Skin epidermis (tissue), 12 donors: ENCODE results near the gene COG1.

ENCODE experiments used
- H3K27ac ChIP-seq, 21 experiments: fragments of 200-600 bp; sonication (generic) in 11 of 21; one replicate each; pipeline ENCODE4 v1.5.0; 2020; ENCODE audit warnings: mild to moderate bottlenecking in 3 of 21, inconsistent platforms in 2 of 21, moderate library complexity in 2 of 21
- H3K4me3 ChIP-seq, 7 experiments: fragments of 200-600 bp; sonication (generic) in 2 of 7; one replicate each; pipeline ENCODE4 v1.5.0; 2020; ENCODE audit warnings: inconsistent platforms in 2 of 7, mild to moderate bottlenecking in 2 of 7, moderate library complexity in 1 of 7

The COG1 gene

GRCh38 chr17:73168667-73169066 is 24.2 kb upstream of the COG1 start:
- Histone ChIP-seq H3K4me3 (no peak overlapping the region), H3K27ac (no peak overlapping the region)

- no peak overlapping the region for H3K4me3 ChIP-seq
- no peak overlapping the region for H3K27ac ChIP-seq
Observed at GRCh38 chr17:73170324-73170723, 22.5 kb upstream of the COG1 start.

DNA sequence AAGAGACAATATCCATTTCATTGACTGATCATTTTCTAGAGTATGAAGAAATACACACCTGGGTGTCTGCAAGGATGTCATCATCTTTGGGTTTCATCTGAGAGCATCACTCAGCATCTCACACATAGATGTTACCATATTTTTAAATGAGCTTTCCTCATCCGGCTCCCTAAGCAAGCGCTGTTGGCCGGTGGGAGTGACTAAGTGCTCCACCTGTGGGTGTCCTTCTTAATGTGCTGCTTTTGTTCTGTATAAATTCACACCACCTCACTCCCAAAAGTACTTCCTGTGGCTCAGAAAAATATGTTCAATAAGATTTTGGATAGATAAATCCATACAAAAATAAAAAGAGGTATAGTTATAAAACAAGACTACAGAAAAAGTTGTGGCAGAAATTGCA is 20.6 kb upstream of the COG1 start:
- Histone ChIP-seq H3K4me3 (no peak overlapping the region), H3K27ac (no peak overlapping the region)

DNA sequence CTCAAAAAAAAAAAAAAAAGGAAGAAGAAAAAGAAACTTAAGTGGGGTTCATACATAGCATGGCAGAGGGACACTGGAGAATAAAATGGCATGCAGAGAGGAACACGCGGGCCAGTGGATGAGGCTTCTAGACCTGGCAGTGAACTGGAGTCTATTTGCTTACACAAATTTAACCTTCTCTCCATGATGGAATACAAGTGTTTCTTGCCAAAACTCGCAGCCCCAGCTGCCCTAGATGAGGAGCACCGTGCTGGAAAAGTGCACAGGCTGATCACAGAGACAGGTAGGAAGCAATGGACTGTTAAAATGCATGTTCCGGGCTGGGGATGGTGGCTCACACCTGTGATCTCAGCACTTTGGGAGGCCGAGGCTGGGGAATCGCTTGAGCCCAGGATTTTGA is 18.7 kb upstream of the COG1 start:
- H3K4me3 ChIP-seq = no peak overlapping the region

GRCh38 chr17:73175962-73176565 is 16.8 kb upstream of the COG1 start:
- no peak overlapping the region for H3K27ac ChIP-seq
- no peak overlapping the region for H3K4me3 ChIP-seq

More for the DNA sequence above, 18.7 kb upstream of the COG1 start:
- H3K27ac ChIP-seq = no peak overlapping the region

DNA sequence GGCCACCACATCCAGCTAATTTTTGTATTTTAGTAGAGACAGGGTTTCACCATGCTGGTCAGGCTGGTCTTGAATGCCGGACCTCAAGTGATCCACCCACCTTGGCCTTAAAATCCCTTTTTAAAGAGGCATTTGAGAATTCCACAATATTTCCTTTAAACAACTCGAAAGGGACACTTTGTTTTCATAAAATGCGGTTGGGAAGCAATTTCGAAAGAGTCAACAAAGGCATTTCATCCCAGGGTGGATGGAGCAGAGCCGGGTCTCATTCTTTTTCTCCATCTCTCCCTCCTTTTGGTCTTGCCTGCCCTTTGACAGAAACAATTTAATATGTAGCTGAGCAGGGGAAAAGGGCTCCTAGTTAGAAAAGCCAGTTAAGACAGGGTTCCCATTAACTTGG is 13.5 kb upstream of the COG1 start:
- Histone ChIP-seq H3K27ac (no peak overlapping the region), H3K4me3 (no peak overlapping the region)

- Histone ChIP-seq H3K27ac (no peak overlapping the region), H3K4me3 (no peak overlapping the region)
Observed at GRCh38 chr17:73179878-73180277, 13.0 kb upstream of the COG1 start.

DNA sequence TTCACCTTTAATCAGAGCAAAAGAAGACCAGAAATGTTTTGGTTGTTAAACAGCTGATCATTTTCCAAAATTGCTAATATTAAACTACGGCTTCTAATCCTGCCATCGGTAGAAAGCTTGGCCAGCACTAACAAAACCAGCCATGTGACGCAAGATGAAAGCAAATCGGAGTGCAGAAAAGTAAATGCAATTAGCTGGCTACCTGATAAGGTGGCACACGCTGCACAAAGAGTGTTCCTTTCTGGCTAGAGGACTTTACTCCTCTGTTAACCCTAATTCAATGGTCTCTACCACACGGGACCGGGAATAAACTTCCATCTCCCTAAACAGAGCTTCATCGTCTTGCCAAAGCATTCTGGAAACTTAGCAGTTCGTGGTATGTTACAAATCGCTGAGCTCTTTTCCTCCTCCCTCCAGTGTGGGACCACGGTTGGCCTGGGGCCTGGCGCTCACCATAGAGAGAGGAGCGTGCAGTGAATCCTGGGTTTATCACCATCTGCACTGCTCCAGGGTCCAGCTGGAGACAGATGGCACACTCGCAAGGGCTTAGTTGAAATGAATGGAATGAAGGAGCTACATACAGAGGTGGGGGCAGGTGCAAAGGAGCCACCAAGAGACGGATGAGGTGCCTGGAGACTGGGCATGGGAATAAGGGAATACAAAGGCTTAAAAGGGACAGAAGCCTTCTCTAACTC is 10.1 kb upstream of the COG1 start:
- H3K27ac ChIP-seq = no peak overlapping the region
- H3K4me3 ChIP-seq = no peak overlapping the region

DNA sequence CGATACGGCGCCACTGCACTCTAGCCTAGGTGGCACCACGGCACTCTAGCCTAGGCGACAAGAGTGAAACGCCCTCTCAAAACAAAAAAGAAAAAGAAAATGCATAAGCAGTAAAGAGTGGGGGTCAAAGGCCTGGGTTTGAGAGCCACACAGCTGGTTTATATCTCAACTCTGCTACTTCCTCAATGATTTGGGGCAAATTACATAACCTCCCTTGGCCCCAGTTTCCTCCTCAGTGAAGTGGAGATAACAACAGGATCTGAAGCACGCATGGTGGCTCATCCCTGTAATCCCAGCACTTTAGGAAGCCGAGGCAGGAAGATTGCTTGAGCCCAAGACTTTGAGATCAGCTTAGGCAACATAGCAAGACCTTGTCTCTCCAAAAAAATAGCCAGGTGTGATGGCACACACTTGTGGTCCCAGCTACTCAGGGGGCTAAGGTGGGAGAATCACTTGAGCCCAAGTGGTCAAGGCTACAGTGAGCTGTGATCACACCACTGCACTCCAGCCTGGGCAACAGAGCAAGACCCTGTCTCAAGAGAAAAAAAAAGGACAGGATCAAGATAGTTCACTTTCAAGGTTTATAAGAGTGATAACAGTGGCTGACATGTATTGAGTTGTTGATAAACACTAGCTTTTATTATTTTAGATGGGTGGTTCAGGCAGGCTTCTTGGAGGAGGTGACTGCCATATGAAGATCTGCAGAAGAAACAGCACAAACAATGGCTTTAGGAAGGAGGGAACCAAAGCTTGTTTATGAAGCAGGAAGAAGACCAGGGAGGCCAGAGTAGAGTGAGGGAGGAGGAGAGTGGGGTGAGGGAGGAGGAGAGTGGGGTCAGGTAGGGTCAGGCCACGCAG is 8.5 kb upstream of the COG1 start:
- Histone ChIP-seq H3K27ac (no peak overlapping the region), H3K4me3 (no peak overlapping the region)

GRCh38 chr17:73186283-73187050 is 6.4 kb upstream of the COG1 start:
- H3K4me3 ChIP-seq = no peak overlapping the region
- no peak overlapping the region for H3K27ac ChIP-seq

DNA sequence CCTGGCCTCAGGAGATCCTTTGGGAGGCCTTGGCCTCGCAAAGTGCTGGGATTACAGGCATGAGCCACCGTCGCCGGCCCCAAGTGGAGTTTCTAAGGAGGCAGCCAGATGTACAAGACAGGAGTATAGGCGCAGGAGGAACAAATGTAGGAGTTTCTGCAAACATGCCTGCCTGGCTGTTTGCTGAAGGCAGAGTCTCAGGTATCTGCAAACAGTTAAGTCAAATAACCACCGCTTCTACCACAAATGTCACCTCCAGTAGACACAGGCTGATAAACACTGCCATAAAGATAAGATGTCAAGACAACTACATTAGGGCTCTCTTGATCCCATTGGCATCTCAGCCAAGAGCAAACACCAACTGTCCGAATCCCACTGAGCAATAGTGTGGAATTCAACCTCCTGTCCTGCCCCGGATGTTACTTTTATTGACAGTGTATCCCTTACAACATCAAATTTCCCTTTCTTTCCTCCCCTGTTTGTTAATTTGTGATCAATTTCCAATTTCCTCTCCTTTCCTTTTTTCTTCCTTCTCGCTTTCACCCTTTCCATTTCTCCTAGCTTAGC is 5.6 kb upstream of the COG1 start:
- Histone ChIP-seq H3K4me3 (no peak overlapping the region), H3K27ac (no peak overlapping the region)

GRCh38 chr17:73188011-73188410 is 4.8 kb upstream of the COG1 start:
- Histone ChIP-seq H3K27ac (no peak overlapping the region), H3K4me3 (no peak overlapping the region)

DNA sequence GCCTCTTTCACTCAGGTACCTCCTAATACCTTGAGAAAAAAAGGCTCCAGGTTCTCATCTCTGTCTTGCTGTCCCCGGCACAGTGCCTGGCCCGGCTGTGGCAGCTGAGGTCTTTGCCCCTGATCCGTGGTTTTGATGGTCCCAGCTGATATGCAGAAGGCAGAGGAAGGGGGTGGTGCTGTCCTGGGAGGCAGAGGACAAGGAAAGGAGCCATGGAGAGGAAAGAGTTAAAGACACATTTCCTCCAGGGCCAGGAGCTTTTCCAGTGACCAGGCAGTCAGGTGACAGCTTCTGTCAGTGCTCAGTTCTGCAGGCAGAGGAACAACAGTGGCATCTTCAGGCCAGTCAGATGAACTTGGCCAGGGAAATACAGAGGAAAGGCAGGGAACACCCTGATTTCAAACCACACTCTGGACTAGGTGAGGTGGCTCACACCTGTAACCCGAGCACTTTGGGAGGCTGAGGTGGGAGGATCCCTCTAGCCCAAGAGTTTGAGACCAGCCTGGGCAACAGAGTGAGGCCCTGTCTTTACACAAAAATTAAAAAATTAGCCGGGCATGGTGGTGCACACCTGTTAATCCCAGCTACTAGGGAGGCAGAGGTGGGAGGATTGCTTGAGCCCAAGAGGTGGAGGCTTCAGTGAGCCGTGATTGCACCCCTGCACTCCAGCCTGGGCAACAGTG is 3.3 kb upstream of the COG1 start:
- Histone ChIP-seq H3K27ac (no peak overlapping the region), H3K4me3 (no peak overlapping the region)

- H3K4me3 ChIP-seq = peak overlapping the region; percentile 63 to 99 (median 96)
- peak overlapping the region in 19 of 21 experiments; percentile 66 to 93 (median 83) for H3K27ac ChIP-seq
Observed at GRCh38 chr17:73191443-73192205, 1.2 kb upstream of the COG1 start.

- peak overlapping the region; percentile 63 to 99 (median 96) for H3K4me3 ChIP-seq
- H3K27ac ChIP-seq = peak overlapping the region in 20 of 21 experiments; percentile 52 to 93 (median 82)
Observed at GRCh38 chr17:73192206-73192893, 505 bp upstream of the COG1 start.

DNA sequence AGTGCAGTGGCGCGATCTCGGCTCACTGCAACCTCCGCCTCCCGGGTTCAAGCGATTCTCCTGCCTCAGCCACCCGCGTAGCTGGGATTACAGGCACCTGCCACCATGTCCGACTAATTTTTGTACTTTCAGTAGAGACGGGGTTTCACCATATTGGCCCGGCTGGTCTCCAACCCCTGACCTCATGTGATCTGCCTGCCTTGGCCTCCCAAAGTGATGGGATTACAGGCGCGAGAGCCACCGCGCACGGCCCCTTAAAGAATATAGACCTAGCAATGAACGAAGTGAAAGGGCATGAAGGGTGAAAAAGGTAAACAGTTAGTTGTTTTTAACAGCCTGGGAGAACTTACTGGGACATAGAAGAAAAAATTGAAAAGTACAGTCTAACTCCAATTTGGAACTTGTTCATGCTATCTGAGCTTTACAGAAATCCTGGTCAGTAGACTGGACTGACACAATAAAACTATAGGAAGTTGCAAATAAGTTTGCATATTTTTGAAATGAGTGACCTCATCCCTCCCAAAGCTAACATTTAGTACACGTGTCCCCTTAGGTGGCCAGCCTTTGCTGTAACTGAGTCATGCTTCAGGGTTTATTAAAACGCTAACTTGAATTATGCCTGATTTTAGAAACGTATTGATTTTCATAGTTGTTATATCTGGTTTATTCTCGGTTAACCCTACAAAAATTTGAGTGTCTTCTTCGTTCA is 1.8 kb downstream of the COG1 start:
- H3K27ac ChIP-seq = no peak overlapping the region
- H3K4me3 ChIP-seq = no peak overlapping the region

DNA sequence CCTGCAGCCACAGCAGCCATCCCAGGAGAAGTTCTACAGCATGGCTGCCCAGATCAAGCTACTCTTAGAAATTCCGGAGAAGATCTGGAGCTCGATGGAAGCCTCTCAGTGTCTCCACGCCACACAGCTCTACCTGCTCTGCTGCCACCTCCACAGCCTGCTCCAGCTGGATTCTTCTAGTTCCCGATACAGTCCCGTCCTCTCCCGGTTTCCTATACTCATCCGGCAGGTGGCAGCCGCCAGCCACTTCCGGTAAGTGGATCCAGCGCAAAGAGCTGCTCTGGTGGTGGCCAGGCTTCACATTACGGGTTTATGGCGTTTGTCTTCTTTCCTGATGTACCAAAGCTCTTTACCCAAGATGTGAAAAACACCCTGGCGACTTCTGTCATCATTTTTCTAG is 3.6 kb downstream of the COG1 start:
- peak overlapping the region in 2 of 21 experiments; percentile 4 to 22 for H3K27ac ChIP-seq
- no peak overlapping the region for H3K4me3 ChIP-seq
